MM.1S (cell line): ENCODE measurements around the gene FAM227B.

Source experiments
- DNase-seq: peaks from one replicate; pipeline ENCODE4 v3.0.0-alpha.2; 2015
- H2AFZ ChIP-seq: fragments of 300-600 bp; sonication (generic); 2 replicates; pipeline ENCODE4 v1.6.0; 2016; ENCODE audit warnings: antibody characterized with exemption, low read length
- H3F3A ChIP-seq: fragments of 300-600 bp; sonication (generic); 2 replicates; pipeline ENCODE4 v1.6.1; 2016; ENCODE audit warnings: mild to moderate bottlenecking, antibody characterized with exemption, low read length, moderate library complexity, mixed read lengths; ENCODE audit not compliant: insufficient read depth
- H3K27ac ChIP-seq: fragments of 300-600 bp; sonication (generic); 2 replicates; pipeline ENCODE4 v1.5.1; 2016; ENCODE audit warnings: mild to moderate bottlenecking, low read length
- H3K27me3 ChIP-seq: fragments of 300-600 bp; sonication (generic); replicated peaks from 2 replicates; pipeline ENCODE4 v1.6.0; 2016; ENCODE audit warnings: low read length; ENCODE audit not compliant: insufficient read depth
- H3K36me3 ChIP-seq: fragments of 300-600 bp; sonication (generic); replicated peaks from 2 replicates; pipeline ENCODE4 v1.6.1; 2016; ENCODE audit warnings: mild to moderate bottlenecking, low read length, mixed read lengths; ENCODE audit not compliant: insufficient read depth
- H3K4me1 ChIP-seq: fragments of 300-600 bp; sonication (generic); 2 replicates; pipeline ENCODE4 v1.6.1; 2016; ENCODE audit warnings: low read length, mixed read lengths
- H3K4me2 ChIP-seq: fragments of 300-600 bp; sonication (generic); 2 replicates; pipeline ENCODE4 v1.6.0; 2016; ENCODE audit warnings: low read depth, low read length
- H3K4me3 ChIP-seq: fragments of 300-600 bp; sonication (generic); 2 replicates; pipeline ENCODE4 v1.5.1; 2016; ENCODE audit warnings: low read length, mixed read lengths
- H3K79me2 ChIP-seq: fragments of 300-600 bp; sonication (generic); 2 replicates; pipeline ENCODE4 v1.6.1; 2016; ENCODE audit warnings: mixed run types, low read length, mixed read lengths
- H3K9ac ChIP-seq: fragments of 300-600 bp; sonication (generic); 2 replicates; pipeline ENCODE4 v1.6.1; 2016; ENCODE audit warnings: low read length, mixed read lengths
- H3K9me2 ChIP-seq: fragments of 300-600 bp; sonication (generic); replicated peaks from 2 replicates; pipeline ENCODE4 v1.6.1; 2016; ENCODE audit warnings: mild to moderate bottlenecking, low read length, mixed read lengths; ENCODE audit not compliant: insufficient read depth
- H3K9me3 ChIP-seq: fragments of 300-600 bp; sonication (generic); replicated peaks from 2 replicates; pipeline ENCODE4 v1.6.1; 2016; ENCODE audit warnings: mild to moderate bottlenecking, low read length, mixed read lengths; ENCODE audit not compliant: insufficient read depth
- H4K20me1 ChIP-seq: fragments of 300-600 bp; sonication (generic); 2 replicates; pipeline ENCODE4 v1.6.1; 2016; ENCODE audit warnings: mild to moderate bottlenecking, low read length, moderate library complexity, mixed read lengths; ENCODE audit not compliant: insufficient read depth
- CTCF ChIP-seq: fragments of 300-600 bp; sonication (generic); IDR thresholded peaks from 2 replicates; pipeline ENCODE4 v1.5.1; 2016; ENCODE audit warnings: antibody characterized with exemption, low read length, mixed read lengths
- EZH2 ChIP-seq: fragments of 300-600 bp; sonication (generic); optimal IDR thresholded peaks from 2 replicates; pipeline ENCODE3; 2017; ENCODE audit warnings: low read depth, mild to moderate bottlenecking, antibody characterized with exemption, low read length, mixed read lengths
- EZH2phosphoT487 ChIP-seq: fragments of 300-600 bp; sonication (generic); IDR thresholded peaks from 2 replicates; pipeline ENCODE4 v1.6.1; 2018; ENCODE audit warnings: antibody characterized with exemption, low read length

FAM227B gene

GRCh38 chr15:49570174-49570573 is 50.4 kb downstream of the FAM227B start:
- no peak overlapping the region for H2AFZ ChIP-seq
- no peaks in the 10 kb centered on the region for H4K20me1 ChIP-seq
- no peaks in the 10 kb centered on the region for H3K4me1 ChIP-seq
- H3K4me3 ChIP-seq = no peak overlapping the region
- no peak for TF ChIP-seq EZH2phosphoT487
- no peak for TF ChIP-seq CTCF
- TF ChIP-seq EZH2 = no peak
- H3K79me2 ChIP-seq = no peaks in the 10 kb centered on the region
- no peak overlapping the region for H3K4me2 ChIP-seq
- no peaks in the 10 kb centered on the region for H3K9me3 ChIP-seq
- no peak overlapping the region for H3K27ac ChIP-seq
- H3K27me3 ChIP-seq = no peaks in the 10 kb centered on the region
- no peaks in the 10 kb centered on the region for H3K9me2 ChIP-seq
- H3K36me3 ChIP-seq = no peaks in the 10 kb centered on the region
- DNase-seq = no peak
- no peaks in the 10 kb centered on the region for H3F3A ChIP-seq
- H3K9ac ChIP-seq = no peak overlapping the region

- Histone ChIP-seq H3K9me3 (no peaks in the 10 kb centered on the region), H3F3A (no peaks in the 10 kb centered on the region), H3K4me1 (no peaks in the 10 kb centered on the region), H3K79me2 (no peaks in the 10 kb centered on the region), H3K27me3 (no peaks in the 10 kb centered on the region), H3K9ac (no peak overlapping the region), H3K4me2 (no peak overlapping the region), H3K4me3 (no peak overlapping the region), H3K36me3 (no peaks in the 10 kb centered on the region), H2AFZ (no peak overlapping the region), H3K27ac (no peak overlapping the region), H4K20me1 (no peaks in the 10 kb centered on the region), H3K9me2 (no peaks in the 10 kb centered on the region)
- no peak for DNase-seq
- TF ChIP-seq EZH2 (no peak), EZH2phosphoT487 (no peak), CTCF (no peak)
Observed at GRCh38 chr15:49560045-49560444, 60.6 kb downstream of the FAM227B start.

- no peaks in the 10 kb centered on the region for H3K36me3 ChIP-seq
- no peak overlapping the region for H3K4me3 ChIP-seq
- no peaks in the 10 kb centered on the region for H3F3A ChIP-seq
- H3K27me3 ChIP-seq = no peaks in the 10 kb centered on the region
- H3K4me2 ChIP-seq = no peak overlapping the region
- no peak overlapping the region for H3K27ac ChIP-seq
- DNase-seq = no peak
- no peaks in the 10 kb centered on the region for H3K9me3 ChIP-seq
- H3K9me2 ChIP-seq = no peaks in the 10 kb centered on the region
- TF ChIP-seq CTCF (no peak), EZH2 (no peak), EZH2phosphoT487 (no peak)
- H3K79me2 ChIP-seq = no peaks in the 10 kb centered on the region
- no peak overlapping the region for H2AFZ ChIP-seq
- no peaks in the 10 kb centered on the region for H4K20me1 ChIP-seq
- no peaks in the 10 kb centered on the region for H3K4me1 ChIP-seq
- H3K9ac ChIP-seq = no peak overlapping the region
Observed at GRCh38 chr15:49558929-49559328, 61.7 kb downstream of the FAM227B start.

- no peak for DNase-seq
- H3K27me3 ChIP-seq = no peaks in the 10 kb centered on the region
Observed at GRCh38 chr15:49556437-49556836, 64.2 kb downstream of the FAM227B start.

More at GRCh38 chr15:49556437-49556836, 64.2 kb downstream of the FAM227B start:
- Histone ChIP-seq H3K27ac (no peak overlapping the region), H2AFZ (no peak overlapping the region), H3K4me3 (no peak overlapping the region), H3K9ac (no peak overlapping the region), H3K9me3 (no peaks in the 10 kb centered on the region), H3K4me2 (no peak overlapping the region), H3F3A (no peaks in the 10 kb centered on the region), H3K36me3 (no peaks in the 10 kb centered on the region), H3K9me2 (no peaks in the 10 kb centered on the region), H3K79me2 (no peaks in the 10 kb centered on the region), H3K4me1 (no peaks in the 10 kb centered on the region), H4K20me1 (no peaks in the 10 kb centered on the region)
- no peak for TF ChIP-seq EZH2
- no peak for TF ChIP-seq CTCF
- TF ChIP-seq EZH2phosphoT487 = no peak
